ENCODE data around the gene MDFI. TPM values are rescaled to one million over a fixed set of nuclear protein-coding genes. Genes with fewer than 3 reads are reported as not detected.

Gene MDFI
- total and polyA plus RNA-seq, 9 of the 15 experiments (the other 6 are each of a cell fraction or from before 2014, with no cell fraction given), result not detected

DNA sequence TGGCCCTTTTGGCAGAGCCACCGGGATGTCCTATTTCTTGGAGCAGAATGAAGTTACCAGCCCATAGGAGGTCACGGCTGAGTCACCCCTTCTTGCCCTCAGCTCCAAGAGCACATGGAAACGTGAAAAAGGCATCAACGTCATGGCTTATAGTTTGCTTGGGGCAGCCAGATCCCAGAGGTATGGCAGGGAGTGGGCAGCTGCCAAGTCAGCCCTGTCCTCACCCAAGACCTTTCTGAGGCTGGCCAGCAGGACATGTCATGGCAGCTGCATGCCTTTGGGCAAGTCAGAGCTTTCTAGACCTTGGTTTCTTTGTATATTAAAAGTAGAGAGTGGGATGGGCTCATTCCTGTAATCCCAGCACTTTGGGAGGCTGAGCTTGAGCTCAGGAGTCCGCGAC is 8.2 kb upstream of the MDFI start:
- Histone ChIP-seq H3K36me3 (ENCODE audit: control insufficient read depth, insufficient read depth, low read length) (no peaks in the 10 kb centered on the region), H3K4me2 (ENCODE audit: insufficient read depth, low read length) (no peak overlapping the region), H3K4me1 (replicated peaks in 1 of 2; ENCODE audit: control insufficient read depth in 2 of 2, insufficient read depth in 2 of 2, low read length in 2 of 2) (no peaks in the 10 kb centered on the region), H2AFZ (ENCODE audit: low read depth, low read length) (no peak overlapping the region), H3K9me1 (ENCODE audit: control insufficient read depth, insufficient read depth, low read length) (no peaks in the 10 kb centered on the region), H3K4me3 (no peak overlapping the region), H3K27me3 (ENCODE audit: control insufficient read depth in 2 of 2, insufficient read depth in 2 of 2, low read length in 2 of 2) (peaks cover 58 to 85% of the 10 kb centered on the region in 2 experiments), H4K20me1 (replicated peaks; ENCODE audit: control insufficient read depth, insufficient read depth, low read length) (peaks cover 10% of the 10 kb centered on the region; the same call in 1 of the 2 replicates), H3K9ac (ENCODE audit: insufficient read depth in 1 of 2, low read depth in 2 of 2, low read length in 2 of 2) (no peak overlapping the region), H3K79me2 (ENCODE audit: control insufficient read depth, insufficient read depth, low read length) (no peaks in the 10 kb centered on the region), H3K9me3 (replicated peaks; ENCODE audit: control insufficient read depth, insufficient read depth, low read depth, low read length) (no peaks in the 10 kb centered on the region), H3K27ac (ENCODE audit: extremely low read depth, low read depth, low read length) (no peak overlapping the region)
- ATAC-seq (no peak), DNase-seq (ENCODE audit: extremely low read depth in 1 of 4, low spot score in 3 of 4) (no peak), FAIRE-seq (no peak)
- ChIA-PET CTCF (ENCODE audit: low intra/inter-chr PET ratio) (no interaction called here), POLR2A (interaction anchor here (0.6 to 1.5 kb wide), 3 partner anchors 11 to 443 kb away, joined by 3 to 4 read pairs (median 4); no protein-coding TSS in a partner anchor)
- BruUV-seq (replicated peaks), result no TSS peak
- in situ Hi-C loops (cut with MboI) (no loop called here), intact Hi-C loops (cut with micrococcal nuclease) (no loop called here)
- 2% methylated on average over 6 of the region's 6 CpGs for WGBS (ENCODE audit: insufficient coverage, low coverage, missing lambda C conversion rate)
- no peak for TF ChIP-seq ZNF253 (CRISPR knock-in tag; conservative IDR thresholded peaks at IDR 0.05)
- TF ChIP-seq ZNF124 (CRISPR knock-in tag; IDR thresholded peaks at IDR 0.05), result no peak
- TF ChIP-seq ARHGAP35 (IDR thresholded peaks at IDR 0.05; ENCODE audit: partially characterized antibody), result no peak
- TF ChIP-seq, protein P1, sequence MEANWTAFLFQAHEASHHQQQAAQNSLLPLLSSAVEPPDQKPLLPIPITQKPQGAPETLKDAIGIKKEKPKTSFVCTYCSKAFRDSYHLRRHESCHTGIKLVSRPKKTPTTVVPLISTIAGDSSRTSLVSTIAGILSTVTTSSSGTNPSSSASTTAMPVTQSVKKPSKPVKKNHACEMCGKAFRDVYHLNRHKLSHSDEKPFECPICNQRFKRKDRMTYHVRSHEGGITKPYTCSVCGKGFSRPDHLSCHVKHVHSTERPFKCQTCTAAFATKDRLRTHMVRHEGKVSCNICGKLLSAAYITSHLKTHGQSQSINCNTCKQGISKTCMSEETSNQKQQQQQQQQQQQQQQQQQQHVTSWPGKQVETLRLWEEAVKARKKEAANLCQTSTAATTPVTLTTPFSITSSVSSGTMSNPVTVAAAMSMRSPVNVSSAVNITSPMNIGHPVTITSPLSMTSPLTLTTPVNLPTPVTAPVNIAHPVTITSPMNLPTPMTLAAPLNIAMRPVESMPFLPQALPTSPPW (CRISPR knock-in tag; IDR thresholded peaks at IDR 0.05), result no peak
- no peak for TF ChIP-seq ZFPM2 (CRISPR knock-in tag; IDR thresholded peaks at IDR 0.05)
- TF ChIP-seq, protein P2, sequence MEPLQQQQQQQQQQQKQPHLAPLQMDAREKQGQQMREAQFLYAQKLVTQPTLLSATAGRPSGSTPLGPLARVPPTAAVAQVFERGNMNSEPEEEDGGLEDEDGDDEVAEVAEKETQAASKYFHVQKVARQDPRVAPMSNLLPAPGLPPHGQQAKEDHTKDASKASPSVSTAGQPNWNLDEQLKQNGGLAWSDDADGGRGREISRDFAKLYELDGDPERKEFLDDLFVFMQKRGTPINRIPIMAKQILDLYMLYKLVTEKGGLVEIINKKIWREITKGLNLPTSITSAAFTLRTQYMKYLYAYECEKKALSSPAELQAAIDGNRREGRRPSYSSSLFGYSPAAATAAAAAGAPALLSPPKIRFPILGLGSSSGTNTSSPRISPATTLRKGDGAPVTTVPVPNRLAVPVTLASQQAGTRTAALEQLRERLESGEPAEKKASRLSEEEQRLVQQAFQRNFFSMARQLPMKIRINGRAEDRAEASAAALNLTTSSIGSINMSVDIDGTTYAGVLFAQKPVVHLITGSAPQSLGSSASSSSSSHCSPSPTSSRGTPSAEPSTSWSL (CRISPR knock-in tag; IDR thresholded peaks at IDR 0.05; ENCODE audit: borderline replicate concordance), result no peak
- TF ChIP-seq, protein P3, sequence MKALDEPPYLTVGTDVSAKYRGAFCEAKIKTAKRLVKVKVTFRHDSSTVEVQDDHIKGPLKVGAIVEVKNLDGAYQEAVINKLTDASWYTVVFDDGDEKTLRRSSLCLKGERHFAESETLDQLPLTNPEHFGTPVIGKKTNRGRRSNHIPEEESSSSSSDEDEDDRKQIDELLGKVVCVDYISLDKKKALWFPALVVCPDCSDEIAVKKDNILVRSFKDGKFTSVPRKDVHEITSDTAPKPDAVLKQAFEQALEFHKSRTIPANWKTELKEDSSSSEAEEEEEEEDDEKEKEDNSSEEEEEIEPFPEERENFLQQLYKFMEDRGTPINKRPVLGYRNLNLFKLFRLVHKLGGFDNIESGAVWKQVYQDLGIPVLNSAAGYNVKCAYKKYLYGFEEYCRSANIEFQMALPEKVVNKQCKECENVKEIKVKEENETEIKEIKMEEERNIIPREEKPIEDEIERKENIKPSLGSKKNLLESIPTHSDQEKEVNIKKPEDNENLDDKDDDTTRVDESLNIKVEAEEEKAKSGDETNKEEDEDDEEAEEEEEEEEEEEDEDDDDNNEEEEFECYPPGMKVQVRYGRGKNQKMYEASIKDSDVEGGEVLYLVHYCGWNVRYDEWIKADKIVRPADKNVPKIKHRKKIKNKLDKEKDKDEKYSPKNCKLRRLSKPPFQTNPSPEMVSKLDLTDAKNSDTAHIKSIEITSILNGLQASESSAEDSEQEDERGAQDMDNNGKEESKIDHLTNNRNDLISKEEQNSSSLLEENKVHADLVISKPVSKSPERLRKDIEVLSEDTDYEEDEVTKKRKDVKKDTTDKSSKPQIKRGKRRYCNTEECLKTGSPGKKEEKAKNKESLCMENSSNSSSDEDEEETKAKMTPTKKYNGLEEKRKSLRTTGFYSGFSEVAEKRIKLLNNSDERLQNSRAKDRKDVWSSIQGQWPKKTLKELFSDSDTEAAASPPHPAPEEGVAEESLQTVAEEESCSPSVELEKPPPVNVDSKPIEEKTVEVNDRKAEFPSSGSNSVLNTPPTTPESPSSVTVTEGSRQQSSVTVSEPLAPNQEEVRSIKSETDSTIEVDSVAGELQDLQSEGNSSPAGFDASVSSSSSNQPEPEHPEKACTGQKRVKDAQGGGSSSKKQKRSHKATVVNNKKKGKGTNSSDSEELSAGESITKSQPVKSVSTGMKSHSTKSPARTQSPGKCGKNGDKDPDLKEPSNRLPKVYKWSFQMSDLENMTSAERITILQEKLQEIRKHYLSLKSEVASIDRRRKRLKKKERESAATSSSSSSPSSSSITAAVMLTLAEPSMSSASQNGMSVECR (CRISPR knock-in tag; IDR thresholded peaks at IDR 0.05), result no peak
- TF ChIP-seq SMAD4 (CRISPR knock-in tag; conservative IDR thresholded peaks at IDR 0.05), result no peak
- no peak for TF ChIP-seq PHF21A (IDR thresholded peaks at IDR 0.05; ENCODE audit: borderline replicate concordance, low read depth)
- TF ChIP-seq RB1 (IDR thresholded peaks at IDR 0.05; ENCODE audit: low read depth), result no peak
- no peak for TF ChIP-seq HMGN3 (IDR thresholded peaks at IDR 0.05; ENCODE audit: borderline replicate concordance, extremely low read depth, insufficient read length, low read depth, low read length)
- no peak for TF ChIP-seq MXI1 (IDR thresholded peaks at IDR 0.05; ENCODE audit: low read depth, low read length)
- TF ChIP-seq COPS2 (conservative IDR thresholded peaks at IDR 0.05), result no peak
